B cell (primary cell): ENCODE results near the gene TMEM131. TPM values are rescaled to one million over a fixed set of nuclear protein-coding genes. Genes with fewer than 3 reads are reported as not detected.

Source experiments
- ATAC-seq: fragments of 200-7000 bp; cut with Tn5 transposase; one replicate; pipeline ENCODE4 v1.10.0; 2021; ENCODE audit warnings: low read depth, mild to moderate bottlenecking, moderate number of reproducible peaks, moderate library complexity
- CTCF ChIA-PET: fragments of 350-600 bp; sonication (Branson Sonifier 250); formaldehyde crosslinking; loops from one replicate; lab custom pipeline; 2021; ENCODE audit warnings: antibody characterized with exemption, inconsistent platforms; lab: Charles Lee
- POLR2A ChIA-PET: fragments of 350-600 bp; sonication (Branson Sonifier 250); formaldehyde crosslinking; loops from one replicate; lab custom pipeline; 2021; ENCODE audit warnings: antibody characterized with exemption; lab: Charles Lee
- DNase-seq: peaks from one replicate; pipeline ENCODE4 v3.0.0; 2013
- H2AFZ ChIP-seq: 2 replicates; pipeline ENCODE4 v1.6.1; 2012; ENCODE audit warnings: mild to moderate bottlenecking, low read depth, low read length; ENCODE audit not compliant: insufficient read depth, poor library complexity, severe bottlenecking
- H3K27ac ChIP-seq, 2 donors: 1 replicate in 1 of 2; 2 replicates in 1 of 2; pipeline ENCODE4 v1.5.1; 2012 to 2013; ENCODE audit warnings: low read length in 2 of 2, mild to moderate bottlenecking in 2 of 2, moderate library complexity in 1 of 2
- H3K27me3 ChIP-seq, 4 experiments: fragments of 200-600 bp in 1 of 4; sonication (generic) in 1 of 4; replicated peaks in 1 of 4; 1 replicate in 2 of 4; 2 replicates in 2 of 4; pipeline versions ENCODE4 v1.6.1 to v1.7.0; 2013 to 2016; ENCODE audit warnings: low read length in 3 of 4, mild to moderate bottlenecking in 2 of 4, mixed read lengths in 1 of 4, moderate library complexity in 1 of 4; ENCODE audit not compliant: insufficient read depth in 4 of 4, control insufficient read depth in 3 of 4; ENCODE audit errors: control extremely low read depth in 1 of 4
- H3K36me3 ChIP-seq, 2 experiments: replicated peaks in 1 of 2; 1 replicate in 1 of 2; 2 replicates in 1 of 2; pipeline versions ENCODE4 v1.6.1 to v1.7.1; 2013; ENCODE audit warnings: low read length in 1 of 2; ENCODE audit not compliant: insufficient read depth in 2 of 2, control insufficient read depth in 1 of 2; ENCODE audit errors: control extremely low read depth in 1 of 2, extremely low read depth in 1 of 2
- H3K4me1 ChIP-seq, 2 donors: fragments of 200-600 bp in 1 of 2; sonication (generic) in 1 of 2; 1 replicate in 1 of 2; 2 replicates in 1 of 2; pipeline versions ENCODE4 v1.5.1 to v1.6.1; 2013 to 2017; ENCODE audit warnings: low read length in 2 of 2; ENCODE audit not compliant: control insufficient read depth in 2 of 2, insufficient read depth in 2 of 2
- H3K4me2 ChIP-seq: replicated peaks from 2 replicates; pipeline ENCODE3; 2012; ENCODE audit warnings: mild to moderate bottlenecking, low read depth, low read length; ENCODE audit not compliant: poor library complexity, severe bottlenecking
- H3K4me3 ChIP-seq, 5 experiments: fragments of 200-600 bp in 1 of 5; sonication (generic) in 1 of 5; 1 replicate in 3 of 5; 2 replicates in 2 of 5; pipeline versions ENCODE4 v1.5.1 to v1.7.0; 2011 to 2016; ENCODE audit warnings: low read length in 4 of 5, mild to moderate bottlenecking in 4 of 5, low read depth in 2 of 5, control low read depth in 1 of 5, moderate library complexity in 1 of 5; ENCODE audit not compliant: insufficient read depth in 1 of 5; ENCODE audit errors: control extremely low read depth in 1 of 5, extremely low read depth in 1 of 5
- H3K79me2 ChIP-seq: fragments of 200-600 bp; sonication (generic); one replicate; pipeline ENCODE4 v1.6.0; 2016; ENCODE audit warnings: low read length; ENCODE audit not compliant: control insufficient read depth, insufficient read depth
- H3K9ac ChIP-seq: fragments of 200-600 bp; sonication (generic); 2 replicates; pipeline ENCODE4 v1.6.1; 2017; ENCODE audit warnings: mild to moderate bottlenecking, low read length, moderate library complexity
- H3K9me3 ChIP-seq, 3 donors: one replicate each; pipeline versions ENCODE4 v1.6.1 to v1.7.1; 2013; ENCODE audit warnings: low read length in 2 of 3; ENCODE audit not compliant: control insufficient read depth in 2 of 3, insufficient read depth in 1 of 3; ENCODE audit errors: control extremely low read depth in 1 of 3
- H4K20me1 ChIP-seq: 2 replicates; pipeline ENCODE4 v1.6.0; 2012; ENCODE audit warnings: mild to moderate bottlenecking, low read length; ENCODE audit not compliant: insufficient read depth, control insufficient read depth, poor library complexity, severe bottlenecking
- H3K27ac Mint-ChIP-seq: one replicate; pipeline ENCODE4 v1.8.0; 2021; ENCODE audit warnings: mixed read lengths
- H3K27me3 Mint-ChIP-seq: one replicate; pipeline ENCODE4 v1.8.0; 2021; ENCODE audit warnings: mixed read lengths
- H3K4me1 Mint-ChIP-seq: one replicate; pipeline ENCODE4 v1.8.0; 2021; ENCODE audit warnings: mixed read lengths
- H3K4me3 Mint-ChIP-seq: one replicate; pipeline ENCODE4 v1.8.0; 2021; ENCODE audit warnings: mixed read lengths
- H3K9me3 Mint-ChIP-seq: one replicate; pipeline ENCODE4 v1.8.0; 2022; ENCODE audit warnings: mixed read lengths; ENCODE audit not compliant: insufficient read depth
- EZH2 ChIP-seq: IDR thresholded peaks from 2 replicates; pipeline ENCODE4 v1.6.1; 2012; ENCODE audit warnings: borderline replicate concordance, low read depth, mild to moderate bottlenecking, moderate library complexity, low read length; ENCODE audit not compliant: insufficient read depth, poor library complexity, severe bottlenecking
- WGBS: methylation state at CpG from one replicate; pipeline ENCODE4 v1.1.5; 2013; ENCODE audit warnings: missing lambda C conversion rate; ENCODE audit not compliant: insufficient coverage; 5-methylcytosine and 5-hydroxymethylcytosine counted together
- intact Hi-C: fragments of 100-400 bp; cut with micrococcal nuclease; formaldehyde crosslinking; loops from one replicate; pipeline ENCODE4 v1.10.0; 2022
- polyA plus RNA-seq: library from polyadenylated mRNA; depleted of rRNA; stranded (reverse); fragments of >200 nt; gene quantifications from 2 replicates; pipeline ENCODE4 v1.2.3, GENCODE V29; 2012
- total RNA-seq, 2 donors: library from RNA; stranded (reverse); fragments of 120-200 nt in 1 of 2; gene quantifications; 1 replicate in 1 of 2; 2 replicates in 1 of 2; pipeline versions ENCODE4 v1.2.3 to v1.2.4, GENCODE V29; 2013 to 2022
- TF ChIP-seq, protein P1 (sequence below): fragments of 200-600 bp; IDR thresholded peaks from one replicate; pipeline ENCODE4 v1.8.0; 2022; ENCODE audit warnings: antibody characterized with exemption, mild to moderate bottlenecking

The TMEM131 gene
- total and polyA plus RNA-seq, 2 donors (not counting 1 experiment from before 2014, with no cell fraction given), result 24.3 to 101 TPM

DNA sequence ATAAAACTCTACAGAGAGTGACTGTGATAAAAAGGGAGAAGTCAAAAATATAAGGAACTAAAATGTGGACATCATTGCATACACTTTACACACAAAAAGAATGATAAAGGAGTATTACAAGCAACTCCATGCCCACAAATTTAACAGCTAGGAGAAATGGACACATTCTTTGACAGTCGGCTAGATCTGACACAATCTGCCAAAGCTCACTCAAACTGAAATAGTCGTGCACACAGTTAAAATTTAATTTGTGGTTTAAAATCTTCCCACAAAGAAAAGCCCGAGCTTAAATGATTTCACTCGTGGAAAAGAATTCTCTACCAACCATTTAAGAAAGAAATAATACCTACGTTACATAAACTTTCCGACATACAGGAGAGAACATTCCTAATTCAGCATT, 149.9 kb downstream of the TMEM131 start:
- H3K36me3 ChIP-seq, result peaks cover 8 to 21% of the 10 kb centered on the region in 2 experiments
- Mint-ChIP-seq H3K4me1 (peaks cover 47% of the 10 kb centered on the region), H3K4me3 (no peak overlapping the region), H3K27me3 (no peaks in the 10 kb centered on the region), H3K27ac (no peak overlapping the region), H3K9me3 (no peaks in the 10 kb centered on the region)
- H3K4me2 ChIP-seq, result no peak overlapping the region
- no peak overlapping the region for H3K4me3 ChIP-seq
- ChIA-PET CTCF (interaction anchor here (0.7 kb wide), 1 partner anchor 311 kb away, joined by 3 read pairs; no protein-coding TSS in a partner anchor), POLR2A (interaction anchor here (0.5 kb wide), 1 partner anchor 86 kb away, joined by 4 read pairs; no protein-coding TSS in a partner anchor)
- H3K9me3 ChIP-seq, result no peaks in the 10 kb centered on the region
- no peak for DNase-seq
- H3K27me3 ChIP-seq, result no peaks in the 10 kb centered on the region
- H3K9ac ChIP-seq, result no peak overlapping the region
- H3K27ac ChIP-seq, result no peak overlapping the region
- intact Hi-C loops, result no loop called here
- no peak overlapping the region for H2AFZ ChIP-seq
- TF ChIP-seq, protein P1, sequence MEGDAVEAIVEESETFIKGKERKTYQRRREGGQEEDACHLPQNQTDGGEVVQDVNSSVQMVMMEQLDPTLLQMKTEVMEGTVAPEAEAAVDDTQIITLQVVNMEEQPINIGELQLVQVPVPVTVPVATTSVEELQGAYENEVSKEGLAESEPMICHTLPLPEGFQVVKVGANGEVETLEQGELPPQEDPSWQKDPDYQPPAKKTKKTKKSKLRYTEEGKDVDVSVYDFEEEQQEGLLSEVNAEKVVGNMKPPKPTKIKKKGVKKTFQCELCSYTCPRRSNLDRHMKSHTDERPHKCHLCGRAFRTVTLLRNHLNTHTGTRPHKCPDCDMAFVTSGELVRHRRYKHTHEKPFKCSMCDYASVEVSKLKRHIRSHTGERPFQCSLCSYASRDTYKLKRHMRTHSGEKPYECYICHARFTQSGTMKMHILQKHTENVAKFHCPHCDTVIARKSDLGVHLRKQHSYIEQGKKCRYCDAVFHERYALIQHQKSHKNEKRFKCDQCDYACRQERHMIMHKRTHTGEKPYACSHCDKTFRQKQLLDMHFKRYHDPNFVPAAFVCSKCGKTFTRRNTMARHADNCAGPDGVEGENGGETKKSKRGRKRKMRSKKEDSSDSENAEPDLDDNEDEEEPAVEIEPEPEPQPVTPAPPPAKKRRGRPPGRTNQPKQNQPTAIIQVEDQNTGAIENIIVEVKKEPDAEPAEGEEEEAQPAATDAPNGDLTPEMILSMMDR, result no peak
- no peak for TF ChIP-seq EZH2
- peaks cover 33% of the 10 kb centered on the region for H4K20me1 ChIP-seq
- H3K79me2 ChIP-seq, result peaks cover 53% of the 10 kb centered on the region
- ATAC-seq, result no peak
- WGBS, result 92% methylated on average over 4 of the region's 6 CpGs
- peaks cover 3 to 9% of the 10 kb centered on the region in 2 donors for H3K4me1 ChIP-seq

DNA sequence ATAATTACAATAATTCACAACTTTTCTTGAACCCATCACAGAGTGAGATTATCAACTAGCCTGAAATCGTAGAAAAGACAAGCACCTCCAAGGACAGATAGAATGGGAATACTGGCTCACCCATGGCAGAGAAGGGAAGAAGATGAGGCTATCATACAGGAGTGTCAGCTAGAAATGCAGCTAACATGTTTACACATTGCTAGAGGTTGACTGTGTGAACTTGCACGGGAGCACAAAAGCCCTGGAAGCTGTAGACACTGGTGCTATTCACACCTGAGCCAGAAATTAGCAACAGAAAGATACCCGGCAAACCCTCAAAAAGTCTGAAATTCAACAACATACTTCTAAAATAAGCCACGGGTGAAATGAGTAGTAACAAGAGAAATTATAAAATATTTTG, 150.6 kb downstream of the TMEM131 start:
- POLR2A ChIA-PET, result no interaction called here
- intact Hi-C loops, result no loop called here
- CTCF ChIA-PET, result no interaction called here
- no peaks in the 10 kb centered on the region for H3K9me3 Mint-ChIP-seq
- H3K4me2 ChIP-seq, result no peak overlapping the region
- H2AFZ ChIP-seq, result no peak overlapping the region
- DNase-seq, result no peak
- H3K4me3 Mint-ChIP-seq, result no peak overlapping the region
- no peak overlapping the region for H3K4me3 ChIP-seq
- H3K27me3 ChIP-seq, result no peaks in the 10 kb centered on the region
- no peaks in the 10 kb centered on the region for H3K27me3 Mint-ChIP-seq
- no peak overlapping the region for H3K27ac Mint-ChIP-seq
- H3K27ac ChIP-seq, result no peak overlapping the region
- 100% methylated on average over 1 of the region's 4 CpGs for WGBS
- H4K20me1 ChIP-seq, result peaks cover 30% of the 10 kb centered on the region
- peaks cover 8 to 27% of the 10 kb centered on the region in 2 experiments for H3K36me3 ChIP-seq
- H3K9ac ChIP-seq, result no peak overlapping the region
- peaks cover 41% of the 10 kb centered on the region for H3K4me1 Mint-ChIP-seq
- peaks cover 3 to 9% of the 10 kb centered on the region in 2 donors for H3K4me1 ChIP-seq
- peaks cover 48% of the 10 kb centered on the region for H3K79me2 ChIP-seq
- TF ChIP-seq, protein P1, result no peak
- TF ChIP-seq EZH2, result no peak
- H3K9me3 ChIP-seq, result no peaks in the 10 kb centered on the region
- no peak for ATAC-seq
